Cardiac muscle cell (in vitro differentiated cells and primary cell): ENCODE results near the gene KANSL3. TPM values are rescaled to one million over a fixed set of nuclear protein-coding genes. Genes with fewer than 3 reads are reported as not detected.

Experiments
- DNase-seq, 2 donors: peaks; one replicate each; pipeline versions ENCODE4 v3.0.0 to v3.0.0-alpha.2; 2010 to 2017; ENCODE audit warnings: low read depth in 1 of 2, low spot score in 1 of 2
- H3K27ac ChIP-seq: fragments of 200-600 bp; sonication (generic); 2 replicates; pipeline ENCODE4 v1.5.1; 2016
- H3K27me3 ChIP-seq: fragments of 200-600 bp; sonication (generic); 2 replicates; pipeline ENCODE4 v1.6.0; 2016; ENCODE audit warnings: control low read depth
- H3K36me3 ChIP-seq: fragments of 200-600 bp; sonication (generic); 2 replicates; pipeline ENCODE4 v1.5.1; 2016; ENCODE audit warnings: control low read depth
- H3K4me1 ChIP-seq: fragments of 200-600 bp; sonication (generic); 2 replicates; pipeline ENCODE4 v1.8.1; 2017; ENCODE audit warnings: low read depth, mild to moderate bottlenecking, mixed run types
- H3K4me3 ChIP-seq: fragments of 200-600 bp; sonication (generic); 2 replicates; pipeline ENCODE4 v1.5.1; 2016; ENCODE audit warnings: mild to moderate bottlenecking
- H3K9me3 ChIP-seq: fragments of 200-600 bp; sonication (generic); 2 replicates; pipeline ENCODE4 v1.5.1; 2017; ENCODE audit warnings: low read depth, mild to moderate bottlenecking, control low read depth
- polyA plus RNA-seq: library from polyadenylated mRNA; unstranded; fragments of >200 nt; fragmentation: Nextera tagmentation; extraction: Ambion mirVana; gene quantifications from 2 replicates; pipeline ENCODE4 v1.2.1, GENCODE V29; 2016
- total RNA-seq: library from RNA; depleted of rRNA; stranded (reverse); fragments of >200 nt; gene quantifications from 2 replicates; pipeline ENCODE4 v1.2.3, GENCODE V29; 2016
- TF ChIP-seq, protein P1 (sequence below): IDR thresholded peaks from 2 replicates; pipeline ENCODE4 v1.5.1; 2012; ENCODE audit warnings: low read depth, mild to moderate bottlenecking, low read length

The KANSL3 gene
- total and polyA plus RNA-seq, 2 experiments from 2014 or later, result 40.4 to 59.2 TPM

GRCh38 chr2:96548558-96549465 lies 89.3 kb downstream of the KANSL3 start:
- no peaks in the 10 kb centered on the region for H3K27me3 ChIP-seq
- no peak for DNase-seq
- H3K4me3 ChIP-seq, result no peak overlapping the region
- no peaks in the 10 kb centered on the region for H3K4me1 ChIP-seq
- TF ChIP-seq, protein P1, sequence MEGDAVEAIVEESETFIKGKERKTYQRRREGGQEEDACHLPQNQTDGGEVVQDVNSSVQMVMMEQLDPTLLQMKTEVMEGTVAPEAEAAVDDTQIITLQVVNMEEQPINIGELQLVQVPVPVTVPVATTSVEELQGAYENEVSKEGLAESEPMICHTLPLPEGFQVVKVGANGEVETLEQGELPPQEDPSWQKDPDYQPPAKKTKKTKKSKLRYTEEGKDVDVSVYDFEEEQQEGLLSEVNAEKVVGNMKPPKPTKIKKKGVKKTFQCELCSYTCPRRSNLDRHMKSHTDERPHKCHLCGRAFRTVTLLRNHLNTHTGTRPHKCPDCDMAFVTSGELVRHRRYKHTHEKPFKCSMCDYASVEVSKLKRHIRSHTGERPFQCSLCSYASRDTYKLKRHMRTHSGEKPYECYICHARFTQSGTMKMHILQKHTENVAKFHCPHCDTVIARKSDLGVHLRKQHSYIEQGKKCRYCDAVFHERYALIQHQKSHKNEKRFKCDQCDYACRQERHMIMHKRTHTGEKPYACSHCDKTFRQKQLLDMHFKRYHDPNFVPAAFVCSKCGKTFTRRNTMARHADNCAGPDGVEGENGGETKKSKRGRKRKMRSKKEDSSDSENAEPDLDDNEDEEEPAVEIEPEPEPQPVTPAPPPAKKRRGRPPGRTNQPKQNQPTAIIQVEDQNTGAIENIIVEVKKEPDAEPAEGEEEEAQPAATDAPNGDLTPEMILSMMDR, result no peak
- H3K27ac ChIP-seq, result no peak overlapping the region
- H3K9me3 ChIP-seq, result no peaks in the 10 kb centered on the region
- no peaks in the 10 kb centered on the region for H3K36me3 ChIP-seq

- Histone ChIP-seq H3K36me3 (no peaks in the 10 kb centered on the region), H3K4me1 (no peaks in the 10 kb centered on the region), H3K9me3 (no peaks in the 10 kb centered on the region), H3K27ac (no peak overlapping the region), H3K27me3 (no peaks in the 10 kb centered on the region), H3K4me3 (no peak overlapping the region)
- DNase-seq, result no peak
- TF ChIP-seq, protein P1, result no peak
These were observed 90.4 kb downstream of the KANSL3 start for GRCh38 chr2:96547731-96548171.

GRCh38 chr2:96547203-96547641 lies 90.9 kb downstream of the KANSL3 start:
- Histone ChIP-seq H3K9me3 (no peaks in the 10 kb centered on the region), H3K36me3 (no peaks in the 10 kb centered on the region), H3K4me3 (no peak overlapping the region), H3K27ac (no peak overlapping the region), H3K4me1 (no peaks in the 10 kb centered on the region), H3K27me3 (no peaks in the 10 kb centered on the region)
- DNase-seq, result no peak
- TF ChIP-seq, protein P1, result no peak

GRCh38 chr2:96546797-96547196 lies 91.3 kb downstream of the KANSL3 start:
- no peak overlapping the region for H3K4me3 ChIP-seq
- H3K9me3 ChIP-seq, result no peaks in the 10 kb centered on the region
- no peak for DNase-seq
- TF ChIP-seq, protein P1, result no peak
- H3K36me3 ChIP-seq, result no peaks in the 10 kb centered on the region
- H3K4me1 ChIP-seq, result no peaks in the 10 kb centered on the region
- H3K27me3 ChIP-seq, result no peaks in the 10 kb centered on the region
- H3K27ac ChIP-seq, result no peak overlapping the region

DNA sequence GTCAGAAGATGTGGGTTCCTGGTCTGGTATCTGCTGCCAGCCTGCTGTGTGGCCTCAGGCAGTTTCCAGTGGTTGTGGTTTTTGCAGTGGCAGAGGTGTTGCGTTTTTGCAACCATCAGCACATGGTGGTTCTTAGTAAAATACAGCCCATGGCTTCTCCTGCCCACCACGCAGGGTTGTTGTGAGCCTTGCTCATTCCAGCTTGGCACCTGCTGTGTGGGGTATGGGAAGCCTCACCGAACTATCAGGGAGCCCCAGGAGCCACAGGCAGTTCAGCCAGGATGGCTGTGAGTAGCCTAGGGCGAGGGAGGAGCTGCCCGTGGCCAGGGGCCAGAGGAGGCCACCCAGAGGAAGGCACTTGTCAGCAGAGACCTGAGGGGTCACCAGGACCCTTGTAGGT lies 91.8 kb downstream of the KANSL3 start:
- Histone ChIP-seq H3K27ac (no peak overlapping the region), H3K9me3 (no peaks in the 10 kb centered on the region), H3K36me3 (no peaks in the 10 kb centered on the region), H3K4me1 (no peaks in the 10 kb centered on the region), H3K4me3 (no peak overlapping the region), H3K27me3 (no peaks in the 10 kb centered on the region)
- TF ChIP-seq, protein P1, result no peak
- DNase-seq, result no peak

Other genes with a start within 250 kb of the KANSL3 start
- not detected in 2 replicates for gene NEURL3, start 133.0 kb downstream of the KANSL3 start, total RNA-seq
- not detected in 2 replicates for gene NEURL3, start 133.0 kb downstream of the KANSL3 start, polyA plus RNA-seq
- gene ARID5A, start 101.6 kb downstream of the KANSL3 start, total RNA-seq, result 7.6 and 8.4 TPM in 2 replicates
- gene ARID5A, start 101.6 kb downstream of the KANSL3 start, polyA plus RNA-seq, result 7.8 and 8.3 TPM in 2 replicates
- gene FER1L5, start 4.5 kb upstream of the KANSL3 start, total RNA-seq, result 0.63 and 2.1 TPM in 2 replicates
- gene FER1L5, start 4.5 kb upstream of the KANSL3 start, polyA plus RNA-seq, result 1.9 and 2.6 TPM in 2 replicates
- 28.8 and 34.7 TPM in 2 replicates for gene LMAN2L, start 101.8 kb upstream of the KANSL3 start, total RNA-seq
- 51.4 and 64.3 TPM in 2 replicates for gene LMAN2L, start 101.8 kb upstream of the KANSL3 start, polyA plus RNA-seq
- gene CNNM4, start 122.6 kb upstream of the KANSL3 start, total RNA-seq, result 14.9 and 18.8 TPM in 2 replicates
- gene CNNM4, start 122.6 kb upstream of the KANSL3 start, polyA plus RNA-seq, result 10.2 and 15.5 TPM in 2 replicates
- 15.2 and 18.9 TPM in 2 replicates for gene CNNM3, start 178.0 kb upstream of the KANSL3 start, total RNA-seq
- gene CNNM3, start 178.0 kb upstream of the KANSL3 start, polyA plus RNA-seq, result 37.6 and 46.6 TPM in 2 replicates
- gene ANKRD23, start 205.7 kb upstream of the KANSL3 start, total RNA-seq, result 4.8 and 11.0 TPM in 2 replicates
- gene ANKRD23, start 205.7 kb upstream of the KANSL3 start, polyA plus RNA-seq, result 2.5 and 3.3 TPM in 2 replicates
- 15.4 and 27.8 TPM in 2 replicates for gene ANKRD39, start 219.7 kb upstream of the KANSL3 start, total RNA-seq
- 32.1 and 32.3 TPM in 2 replicates for gene ANKRD39, start 219.7 kb upstream of the KANSL3 start, polyA plus RNA-seq
- gene SEMA4C, start 231.8 kb upstream of the KANSL3 start, total RNA-seq, result 45.7 and 53.6 TPM in 2 replicates
- gene SEMA4C, start 231.8 kb upstream of the KANSL3 start, polyA plus RNA-seq, result 27.9 and 31.1 TPM in 2 replicates